Subcutaneous abdominal adipose tissue (tissue), 5 donors: ENCODE results near the gene MAP6.

Experiments used
- H3K27ac ChIP-seq: one replicate; pipeline ENCODE4 v1.7.0; 2013; ENCODE audit warnings: low read depth, mild to moderate bottlenecking, inconsistent platforms, low read length, moderate library complexity
- H3K27me3 ChIP-seq, 5 donors: one replicate each; pipeline ENCODE4 v1.7.0; 2013; ENCODE audit warnings: low read length in 5 of 5, inconsistent platforms in 1 of 5; ENCODE audit not compliant: control insufficient read depth in 5 of 5, insufficient read depth in 4 of 5
- H3K36me3 ChIP-seq, 5 donors: one replicate each; pipeline ENCODE4 v1.7.0; 2013; ENCODE audit warnings: low read length in 5 of 5; ENCODE audit not compliant: control insufficient read depth in 5 of 5, insufficient read depth in 5 of 5
- H3K4me1 ChIP-seq, 5 donors: one replicate each; pipeline ENCODE4 v1.7.0; 2013; ENCODE audit warnings: low read length in 5 of 5, mild to moderate bottlenecking in 3 of 5, moderate library complexity in 1 of 5; ENCODE audit not compliant: control insufficient read depth in 5 of 5, insufficient read depth in 5 of 5
- H3K4me3 ChIP-seq, 5 donors: one replicate each; pipeline ENCODE4 v1.7.0; 2013; ENCODE audit warnings: low read length in 5 of 5, low read depth in 1 of 5
- H3K9ac ChIP-seq, 5 donors: one replicate each; pipeline ENCODE4 v1.7.0; 2013; ENCODE audit warnings: low read length in 5 of 5, mild to moderate bottlenecking in 4 of 5, moderate library complexity in 3 of 5
- H3K9me3 ChIP-seq, 5 donors: one replicate each; pipeline ENCODE4 v1.7.0; 2013; ENCODE audit warnings: low read length in 5 of 5; ENCODE audit not compliant: control insufficient read depth in 5 of 5
- donor health status: healthy.
- donor health status: healthy.
- donor health status: healthy.
- donor health status: healthy.
- donor health status: healthy.

MAP6 gene

DNA sequence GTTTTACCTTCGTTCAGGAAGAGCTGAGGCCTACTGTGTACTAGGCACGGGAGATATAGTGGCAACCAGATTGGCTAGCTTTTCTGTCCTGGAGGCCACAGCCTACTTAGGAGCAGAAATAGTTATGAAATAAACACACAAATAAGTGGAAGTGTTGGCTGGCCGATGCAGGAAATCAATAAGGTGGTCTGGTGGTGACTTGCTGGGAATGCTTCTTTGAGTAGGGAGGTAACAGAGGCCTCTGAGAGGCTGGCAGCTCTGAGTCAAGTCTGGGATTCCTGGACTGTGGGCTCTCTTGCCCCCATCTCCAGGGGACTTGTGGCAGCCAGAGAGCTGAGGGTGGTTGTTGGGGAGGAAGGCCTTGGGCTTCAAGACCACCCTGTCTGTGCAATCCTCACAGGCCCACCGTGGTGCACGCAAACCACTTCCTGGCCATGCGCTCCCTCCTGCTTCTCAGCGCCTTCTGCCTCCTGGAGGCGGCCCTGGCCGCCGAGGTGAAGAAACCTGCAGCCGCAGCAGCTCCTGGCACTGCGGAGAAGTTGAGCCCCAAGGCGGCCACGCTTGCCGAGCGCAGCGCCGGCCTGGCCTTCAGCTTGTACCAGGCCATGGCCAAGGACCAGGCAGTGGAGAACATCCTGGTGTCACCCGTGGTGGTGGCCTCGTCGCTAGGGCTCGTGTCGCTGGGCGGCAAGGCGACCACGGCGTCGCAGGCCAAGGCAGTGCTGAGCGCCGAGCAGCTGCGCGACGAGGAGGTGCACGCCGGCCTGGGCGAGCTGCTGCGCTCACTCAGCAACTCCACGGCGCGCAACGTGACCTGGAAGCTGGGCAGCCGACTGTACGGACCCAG, 102.7 kb downstream of the MAP6 start:
- Histone ChIP-seq H3K4me1 (peaks cover 30 to 90% (median 85%) of the 10 kb centered on the region in 5 donors), H3K27ac (peak overlapping the region; percentile 100), H3K36me3 (peaks cover 6 to 67% (median 52%) of the 10 kb centered on the region in 5 donors), H3K27me3 (no peaks in the 10 kb centered on the region), H3K4me3 (peak overlapping the region; percentile 10 to 97 (median 74)), H3K9ac (peak overlapping the region in 4 of 5 donors; percentile 33 to 99 (median 76)), H3K9me3 (no peaks in the 10 kb centered on the region)

DNA sequence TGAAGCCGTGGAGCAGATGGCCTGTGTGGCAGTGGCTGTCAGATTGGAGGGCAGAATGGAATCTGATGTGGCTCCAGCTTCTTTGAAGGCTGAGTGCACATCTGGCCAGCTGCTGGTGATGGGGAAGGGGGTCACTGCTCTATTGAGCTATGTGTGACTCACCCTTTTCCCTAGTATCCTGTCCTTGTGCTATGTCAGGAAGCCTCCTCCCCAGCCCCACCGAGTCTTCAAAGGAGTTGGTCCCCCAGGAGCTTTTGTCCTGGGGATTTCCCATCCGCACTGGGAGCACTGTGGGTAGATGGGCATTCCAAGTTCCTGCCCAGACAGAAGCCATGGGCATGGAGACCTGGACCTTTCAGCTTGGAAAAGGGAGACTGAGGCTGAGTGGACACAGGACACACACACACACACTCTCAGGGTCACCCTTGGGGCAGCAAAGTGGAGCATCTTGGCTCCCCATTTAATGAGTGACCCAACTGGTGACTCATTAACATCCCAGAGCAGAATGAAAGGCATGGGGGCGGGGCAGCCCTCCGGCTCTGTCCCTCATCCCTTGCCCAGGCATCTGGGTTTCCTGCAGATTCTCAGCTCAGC, 103.5 kb downstream of the MAP6 start:
- Histone ChIP-seq H3K27ac (peak overlapping the region; percentile 100), H3K27me3 (no peaks in the 10 kb centered on the region), H3K9me3 (no peaks in the 10 kb centered on the region), H3K36me3 (peaks cover 3 to 58% (median 44%) of the 10 kb centered on the region in 5 donors), H3K4me1 (peaks cover 32 to 90% (median 87%) of the 10 kb centered on the region in 5 donors), H3K4me3 (peak overlapping the region; percentile 74 to 99 (median 97)), H3K9ac (peak overlapping the region; percentile 90 to 100 (median 98))

DNA sequence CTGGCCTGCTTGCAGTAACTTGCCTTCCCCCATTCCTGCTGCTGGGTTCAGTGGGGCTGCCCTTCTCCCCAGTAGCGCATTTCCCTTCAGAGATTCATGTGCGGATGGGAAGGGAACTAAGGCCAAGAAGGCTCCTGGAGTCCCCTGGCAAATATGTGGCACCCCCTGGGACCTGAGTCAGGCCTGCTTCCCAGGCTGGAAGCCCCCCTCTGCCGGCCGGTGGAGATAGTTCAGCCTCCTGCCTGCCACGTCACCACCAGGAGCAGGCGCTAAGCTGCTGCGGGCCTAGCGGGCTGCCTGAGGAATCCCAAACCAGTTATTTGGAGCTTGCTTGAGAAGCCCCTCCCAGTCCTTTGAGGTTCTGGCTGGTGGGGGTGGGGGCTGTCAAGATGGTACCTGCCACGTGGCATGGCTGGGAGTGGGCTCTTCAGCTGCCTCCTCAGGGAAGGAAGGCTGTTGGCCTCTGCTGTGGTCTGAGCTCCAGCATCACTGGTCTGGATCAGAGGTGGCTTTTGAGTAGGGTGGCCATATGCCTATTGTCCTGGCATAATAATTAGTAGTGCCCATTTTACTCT, 104.8 kb downstream of the MAP6 start:
- peaks cover 34 to 93% (median 91%) of the 10 kb centered on the region in 5 donors for H3K4me1 ChIP-seq
- no peaks in the 10 kb centered on the region for H3K27me3 ChIP-seq
- peak overlapping the region; percentile 94 to 99 (median 98) for H3K4me3 ChIP-seq
- peak overlapping the region; percentile 100 for H3K27ac ChIP-seq
- peaks cover 0 to 47% (median 33%) of the 10 kb centered on the region in 5 donors for H3K36me3 ChIP-seq
- H3K9ac ChIP-seq, result peak overlapping the region; percentile 98 to 100 (median 98)
- no peaks in the 10 kb centered on the region for H3K9me3 ChIP-seq

DNA sequence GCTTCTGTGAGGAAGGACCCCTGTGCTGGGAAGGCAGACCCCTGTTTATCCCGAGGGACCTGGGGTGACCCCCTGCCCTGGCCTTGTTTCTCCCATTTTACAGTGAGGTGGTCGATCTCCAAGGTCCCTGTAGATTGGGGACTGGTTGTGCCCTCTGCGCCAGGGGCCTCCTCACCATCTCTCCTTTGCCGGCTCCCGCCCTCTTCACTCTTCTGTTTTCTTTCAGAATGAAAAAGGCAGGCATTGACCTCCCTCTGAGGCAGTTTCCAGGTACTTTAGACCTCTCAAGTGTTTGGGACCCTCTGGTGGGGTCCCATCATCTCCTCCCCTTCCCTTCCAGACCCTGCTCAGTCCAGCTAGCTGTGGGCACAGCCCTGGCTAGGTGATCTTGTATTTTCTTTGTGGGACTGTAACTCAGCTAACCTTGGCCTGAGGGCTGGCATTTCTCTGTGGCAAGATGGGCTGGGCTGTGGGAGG, 105.3 kb downstream of the MAP6 start:
- Histone ChIP-seq H3K9ac (peak overlapping the region; percentile 98 to 100 (median 98)), H3K4me3 (peak overlapping the region; percentile 94 to 99 (median 98)), H3K36me3 (peaks cover 0 to 41% (median 27%) of the 10 kb centered on the region in 5 donors), H3K9me3 (no peaks in the 10 kb centered on the region), H3K27me3 (no peaks in the 10 kb centered on the region), H3K27ac (peak overlapping the region; percentile 100), H3K4me1 (peaks cover 39 to 94% (median 91%) of the 10 kb centered on the region in 5 donors)

- H3K4me1 ChIP-seq, result peaks cover 40 to 94% (median 92%) of the 10 kb centered on the region in 5 donors
- no peaks in the 10 kb centered on the region for H3K9me3 ChIP-seq
- peaks cover 0 to 36% (median 21%) of the 10 kb centered on the region in 5 donors for H3K36me3 ChIP-seq
- H3K4me3 ChIP-seq, result peak overlapping the region; percentile 94 to 99 (median 98)
- H3K27ac ChIP-seq, result peak overlapping the region; percentile 100
- H3K9ac ChIP-seq, result peak overlapping the region; percentile 98 to 100 (median 98)
- no peaks in the 10 kb centered on the region for H3K27me3 ChIP-seq
These were observed 105.9 kb downstream of the MAP6 start for GRCh38 chr11:75562836-75563484.

- peaks cover 46 to 94% (median 93%) of the 10 kb centered on the region in 5 donors for H3K4me1 ChIP-seq
- no peaks in the 10 kb centered on the region for H3K27me3 ChIP-seq
- H3K9me3 ChIP-seq, result no peaks in the 10 kb centered on the region
- H3K4me3 ChIP-seq, result peak within 1 kb of the TSS; percentile 94 to 99 (median 98)
- H3K9ac ChIP-seq, result peak within 1 kb of the TSS; percentile 98 to 100 (median 98)
- peaks cover 0 to 29% (median 15%) of the 10 kb centered on the region in 5 donors for H3K36me3 ChIP-seq
- H3K27ac ChIP-seq, result peak within 1 kb of the TSS; percentile 100
These were observed 106.6 kb downstream of the MAP6 start, which contains the start of gene SERPINH1 for GRCh38 chr11:75562048-75562835. TSS of gene SERPINH1 (plus strand) at chr11:75562253. CDS start at chr11:75566350, 4,097 bp downstream.

DNA sequence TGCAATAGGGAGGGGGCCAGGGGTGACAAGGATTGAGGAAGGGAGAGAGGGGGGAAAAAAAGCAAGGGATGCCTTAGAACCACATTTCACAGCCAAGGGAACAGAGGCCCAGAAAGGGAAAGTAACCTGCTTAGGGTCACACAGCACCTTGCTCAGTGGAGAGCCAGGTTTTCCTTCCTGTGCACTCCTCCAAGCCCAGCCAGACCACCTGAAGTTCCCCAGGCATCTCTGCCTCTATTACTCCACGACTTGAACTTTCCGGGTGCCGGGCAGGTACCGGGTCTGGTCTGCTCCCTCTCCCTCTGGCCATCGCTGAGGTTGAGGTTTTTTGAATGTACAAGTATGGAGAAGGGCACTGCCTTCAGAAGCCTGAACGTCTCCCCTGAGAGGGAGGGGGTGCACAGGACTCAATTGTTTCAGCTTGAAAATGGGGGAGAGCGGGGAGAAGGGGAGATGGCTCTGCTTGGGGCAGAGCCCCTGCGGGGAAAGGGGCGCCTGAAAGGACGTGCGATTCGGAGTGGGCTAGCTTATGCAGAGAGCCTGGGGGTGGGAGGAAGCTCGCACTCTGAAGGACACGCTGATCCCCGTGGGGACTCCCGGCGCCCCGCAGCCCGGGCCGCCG, 107.3 kb downstream of the MAP6 start:
- Histone ChIP-seq H3K27me3 (no peaks in the 10 kb centered on the region), H3K4me1 (peaks cover 50 to 94% (median 93%) of the 10 kb centered on the region in 5 donors), H3K9me3 (no peaks in the 10 kb centered on the region), H3K36me3 (peaks cover 0 to 22% (median 10%) of the 10 kb centered on the region in 5 donors), H3K27ac (peak overlapping the region; percentile 100), H3K4me3 (peak overlapping the region; percentile 44 to 99 (median 97)), H3K9ac (peak overlapping the region; percentile 98 to 100 (median 98))

- Histone ChIP-seq H3K27me3 (no peaks in the 10 kb centered on the region), H3K4me1 (peaks cover 43 to 94% (median 92%) of the 10 kb centered on the region in 5 donors), H3K4me3 (no peak overlapping the region), H3K27ac (peak overlapping the region; percentile 100), H3K9me3 (no peaks in the 10 kb centered on the region), H3K36me3 (peaks cover 0 to 13% (median 2%) of the 10 kb centered on the region in 5 donors), H3K9ac (peak overlapping the region in 3 of 5 donors; percentile 98 to 99 (median 98))
These were observed 108.2 kb downstream of the MAP6 start for GRCh38 chr11:75560644-75561043.
